Stimulated activated CD8-positive, alpha-beta memory T cell treated with anti-CD3 and anti-CD28 coated beads, Interleukin-4, amount 100 ng/mL, for 4 hours (primary cell): ENCODE data around the gene CACNB4.

Experiments
- DNase-seq, 2 donors: peaks; one replicate each; pipeline ENCODE4 v3.0.0-alpha.2; 2020; ENCODE audit warnings: low read depth in 2 of 2, low spot score in 1 of 2

CACNB4 gene

GRCh38 chr2:151792589-151792988 is 306.3 kb downstream of the CACNB4 start:
- DNase-seq, result no peak

GRCh38 chr2:151791545-151791944 is 307.3 kb downstream of the CACNB4 start:
- no peak for DNase-seq

GRCh38 chr2:151790689-151791088 is 308.2 kb downstream of the CACNB4 start:
- no peak for DNase-seq

- DNase-seq, result no peak
These were observed 309.6 kb downstream of the CACNB4 start for GRCh38 chr2:151789055-151789834.

- no peak for DNase-seq
These were observed 312.4 kb downstream of the CACNB4 start for GRCh38 chr2:151786483-151786882.

GRCh38 chr2:151786077-151786476 is 312.8 kb downstream of the CACNB4 start:
- no peak for DNase-seq

GRCh38 chr2:151783133-151783520 is 315.7 kb downstream of the CACNB4 start:
- no peak for DNase-seq
